GM12864 (cell line): ENCODE results near the gene AZIN2.

Experiments
- DNase-seq: peaks from one replicate; pipeline ENCODE4 v3.0.0-alpha.2; 2011; ENCODE audit warnings: low read depth
- H3K4me3 ChIP-seq: 2 replicates; pipeline ENCODE4 v1.5.1; 2011; ENCODE audit warnings: mild to moderate bottlenecking, low read depth, low read length, control low read depth
- CTCF ChIP-seq: IDR thresholded peaks from 2 replicates; pipeline ENCODE4 v1.5.1; 2011; ENCODE audit warnings: low read depth, mild to moderate bottlenecking, moderate library complexity, low read length, control low read depth, inconsistent platforms; ENCODE audit errors: missing control alignments

AZIN2 gene

GRCh38 chr1:33143698-33144097 lies 62.7 kb downstream of the AZIN2 start:
- no peak for TF ChIP-seq CTCF
- no peak for DNase-seq
- H3K4me3 ChIP-seq = no peak overlapping the region

DNA sequence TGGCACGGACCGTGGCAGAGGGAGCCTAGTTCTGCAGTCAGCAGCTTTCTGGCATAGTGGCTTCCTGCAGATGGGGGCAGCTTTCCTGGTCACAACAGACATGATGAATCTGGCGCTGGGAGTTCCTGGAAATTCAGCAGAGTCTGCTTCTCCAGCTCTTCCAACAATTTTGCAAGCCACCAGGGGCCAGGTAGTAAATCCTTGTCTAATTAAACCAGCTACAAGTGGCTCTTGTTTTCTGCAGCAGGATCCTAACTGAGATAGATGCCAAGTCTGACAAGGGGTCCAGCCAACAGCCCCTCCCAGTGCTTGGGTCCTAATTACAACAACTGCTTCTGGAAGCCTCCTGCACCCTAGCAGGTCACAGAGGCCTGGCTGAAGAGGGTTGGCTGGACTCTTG lies 65.0 kb downstream of the AZIN2 start:
- TF ChIP-seq CTCF = no peak
- DNase-seq = no peak
- H3K4me3 ChIP-seq = no peak overlapping the region

DNA sequence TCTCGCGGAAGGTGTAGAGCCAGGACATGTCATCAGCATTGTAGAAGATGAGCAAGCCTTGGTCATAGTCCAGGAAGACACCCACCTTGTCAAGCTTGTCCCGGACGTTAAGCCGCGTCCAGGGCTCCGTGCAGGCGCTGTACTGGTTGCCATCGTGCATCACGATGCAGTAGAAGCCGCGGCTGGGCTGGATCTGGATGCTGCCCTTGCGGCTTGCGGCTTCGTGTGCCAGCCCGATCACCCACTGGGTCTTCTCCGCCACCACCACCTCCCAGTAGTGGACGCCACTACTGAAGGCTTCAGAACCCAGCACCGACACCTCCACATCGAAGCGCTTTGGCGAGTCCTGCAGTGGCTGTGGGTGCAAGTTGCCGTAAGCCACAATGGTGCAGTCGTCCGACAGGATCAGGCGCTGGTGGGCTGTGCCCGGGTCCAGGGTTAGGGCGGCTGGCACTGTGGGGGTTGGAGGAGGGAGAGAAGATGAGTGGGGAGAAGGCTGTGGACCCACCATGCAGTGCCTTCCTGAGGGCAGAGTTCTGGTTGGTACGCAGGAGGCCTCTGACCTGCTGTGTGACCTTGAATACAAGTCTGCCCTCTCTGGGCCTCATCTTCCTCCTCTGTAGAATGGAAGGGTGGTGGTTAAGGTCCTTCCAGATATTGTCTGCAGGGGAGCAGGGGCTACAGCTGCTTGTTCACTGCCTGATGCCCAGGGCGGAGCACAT lies 66.5 kb downstream of the AZIN2 start:
- H3K4me3 ChIP-seq = no peak overlapping the region
- TF ChIP-seq CTCF = no peak

DNA sequence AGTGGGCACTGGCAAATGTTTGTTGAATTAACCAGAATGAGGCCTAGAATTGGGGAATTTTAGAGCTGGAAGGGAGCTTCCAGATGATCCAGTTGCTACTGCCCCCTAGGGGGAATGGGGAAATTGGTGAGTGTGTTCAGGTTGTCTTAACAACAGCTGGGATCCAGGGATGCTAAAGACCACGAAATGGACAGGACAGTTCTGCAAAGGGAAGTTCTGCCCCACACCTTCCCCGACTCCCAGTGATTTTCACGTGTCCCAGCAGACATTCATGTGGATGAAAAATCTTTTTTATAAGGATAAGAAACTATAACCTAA lies 67.0 kb downstream of the AZIN2 start:
- H3K4me3 ChIP-seq = no peak overlapping the region
- no peak for DNase-seq
- TF ChIP-seq CTCF = peak; percentile 40

More for the DNA sequence above, 66.5 kb downstream of the AZIN2 start:
- DNase-seq = no peak

- TF ChIP-seq CTCF = no peak
- DNase-seq = no peak
- H3K4me3 ChIP-seq = no peak overlapping the region
These were observed 67.7 kb downstream of the AZIN2 start for GRCh38 chr1:33148615-33149014.

DNA sequence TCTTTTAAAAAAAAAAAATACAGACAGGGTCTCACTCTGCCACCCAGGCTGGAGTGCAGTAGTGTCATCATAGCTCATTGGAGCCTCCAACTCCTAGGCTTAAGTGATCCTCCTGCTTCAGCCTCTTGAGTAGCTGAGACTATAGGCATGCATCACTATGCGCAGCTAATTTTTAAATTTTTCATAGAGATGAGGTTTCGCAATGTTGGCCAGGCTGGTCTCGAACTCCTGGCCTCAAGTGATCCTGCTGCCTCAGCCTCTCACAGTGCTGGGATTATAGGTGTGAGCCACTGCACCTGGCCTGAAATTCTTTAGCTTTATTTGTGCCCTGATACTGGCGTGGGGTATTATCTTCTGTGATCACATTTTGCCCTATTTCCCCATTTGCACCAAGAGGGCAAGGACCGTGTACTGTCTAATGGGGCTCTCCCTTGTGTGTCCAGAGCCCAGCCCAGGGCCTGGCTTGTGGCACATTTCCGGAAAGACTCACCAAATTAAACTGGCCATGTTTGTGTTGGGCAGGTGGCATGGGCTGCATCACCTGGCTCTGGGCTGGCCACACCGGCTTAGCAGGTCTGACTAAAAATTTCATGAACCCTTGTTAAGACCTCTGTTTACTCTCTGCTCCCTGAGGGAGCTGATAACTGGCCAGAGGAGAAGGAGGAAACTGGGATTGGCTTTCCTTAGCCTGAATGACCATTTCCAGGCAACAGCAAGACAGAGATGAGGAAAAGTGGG lies 68.7 kb downstream of the AZIN2 start:
- no peak for TF ChIP-seq CTCF
- no peak for DNase-seq
- H3K4me3 ChIP-seq = no peak overlapping the region

- no peak overlapping the region for H3K4me3 ChIP-seq
- no peak for DNase-seq
- TF ChIP-seq CTCF = no peak
These were observed 69.6 kb downstream of the AZIN2 start for GRCh38 chr1:33150522-33150921.
